ENCODE data around the gene PDLIM1. TPM values are rescaled to one million over a fixed set of nuclear protein-coding genes. Genes with fewer than 3 reads are reported as not detected.

PDLIM1 gene
- total RNA-seq, 4 donors from 2014 or later: 25.4 to 74.1 (median 68.5) TPM

DNA sequence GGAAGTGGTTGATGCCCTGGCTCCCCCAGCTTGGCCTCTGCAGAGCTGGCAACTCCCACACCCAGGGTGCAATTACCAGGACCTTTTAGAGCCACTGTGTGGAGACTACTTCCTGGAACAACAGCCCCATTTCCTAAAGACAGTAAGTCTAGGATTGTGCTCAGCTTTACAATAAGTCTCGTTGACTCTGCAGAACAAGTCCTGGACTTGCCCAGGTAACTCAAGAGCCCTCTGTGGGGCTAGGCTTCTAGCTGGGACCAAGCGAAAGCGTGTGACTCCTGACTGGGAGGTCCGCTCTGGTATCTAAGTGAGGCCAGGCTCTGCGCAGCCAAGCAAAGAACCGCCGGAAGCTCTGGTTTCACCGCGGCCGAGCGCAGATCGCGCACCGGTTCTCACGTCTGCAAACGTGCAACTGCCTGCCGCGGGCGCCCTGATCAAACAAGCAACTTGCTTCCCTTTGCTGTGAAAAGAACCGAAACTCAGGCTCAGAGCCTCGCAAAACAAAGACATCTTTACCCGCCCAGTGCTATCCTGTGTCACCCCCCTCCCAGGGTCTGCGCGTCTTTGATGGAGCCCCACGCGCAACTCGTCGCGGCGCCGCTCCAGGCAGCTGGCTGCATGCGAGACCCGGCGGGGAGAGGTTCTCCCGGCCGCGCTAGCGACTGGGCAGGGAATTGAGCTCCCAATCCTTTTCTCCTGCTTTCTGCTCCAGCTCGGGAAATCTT is 4.4 kb upstream of the PDLIM1 start:
- peak overlapping the region; percentile 19 to 40 for H3K4me3 ChIP-seq
- TF ChIP-seq CTCF (IDR thresholded peaks at IDR 0.05): no peak
- TF ChIP-seq POLR2AphosphoS5 (IDR thresholded peaks at IDR 0.05): no peak
- TF ChIP-seq POLR2A (IDR thresholded peaks at IDR 0.05): no peak
- TF ChIP-seq EP300 (IDR thresholded peaks at IDR 0.05): no peak
- H3K9me3 ChIP-seq: no peaks in the 10 kb centered on the region
- no peaks in the 10 kb centered on the region for H3K36me3 ChIP-seq
- ATAC-seq: no peak
- WGBS, 2 donors (ENCODE audit: low coverage in 1 of 2): no CpG with 5 or more reads among the region's 39 CpGs
- H3K4me1 ChIP-seq: peaks cover 0 to 26% (median 0%) of the 10 kb centered on the region in 3 donors
- H3K27me3 ChIP-seq: peaks cover 14% of the 10 kb centered on the region
- H3K27ac ChIP-seq: no peak overlapping the region

DNA sequence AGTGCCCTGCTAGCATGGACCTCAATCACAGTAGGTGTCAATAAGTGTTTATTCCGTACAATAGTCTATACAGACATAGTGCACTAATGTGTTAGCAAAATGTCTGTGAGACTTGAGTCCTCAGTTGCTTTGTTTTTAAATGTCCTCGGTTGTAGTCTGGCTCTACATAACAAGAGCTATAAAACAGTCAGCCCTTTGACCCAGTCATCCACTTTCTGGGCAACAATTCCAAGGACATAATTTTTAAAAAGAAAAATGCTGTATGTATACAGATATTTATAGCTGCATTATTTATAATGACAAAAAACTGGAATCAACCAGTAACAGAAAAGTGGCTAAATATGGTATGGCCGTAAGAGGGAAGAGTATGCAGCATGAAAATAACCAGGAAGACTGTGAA is 2.8 kb upstream of the PDLIM1 start:
- Histone ChIP-seq H3K27me3 (peaks cover 27% of the 10 kb centered on the region), H3K9me3 (no peaks in the 10 kb centered on the region), H3K27ac (no peak overlapping the region), H3K4me3 (no peak overlapping the region), H3K4me1 (peaks cover 0 to 34% (median 0%) of the 10 kb centered on the region in 3 donors), H3K36me3 (no peaks in the 10 kb centered on the region)
- 77 to 87% methylated on average over 3 of the region's 3 CpGs for WGBS, 2 donors (ENCODE audit: low coverage in 1 of 2)
- TF ChIP-seq EP300 (IDR thresholded peaks at IDR 0.05) (no peak), POLR2A (IDR thresholded peaks at IDR 0.05) (no peak), POLR2AphosphoS5 (IDR thresholded peaks at IDR 0.05) (no peak)
- ATAC-seq: no peak

- H3K36me3 ChIP-seq: no peaks in the 10 kb centered on the region
- TF ChIP-seq EP300 (IDR thresholded peaks at IDR 0.05) (no peak), CTCF (IDR thresholded peaks at IDR 0.05) (no peak), POLR2AphosphoS5 (IDR thresholded peaks at IDR 0.05) (no peak), POLR2A (IDR thresholded peaks at IDR 0.05) (no peak)
- H3K27me3 ChIP-seq: peaks cover 26% of the 10 kb centered on the region
- peaks cover 0 to 40% (median 0%) of the 10 kb centered on the region in 3 donors for H3K4me1 ChIP-seq
- 86 to 100% methylated on average over 4 to 6 of the region's 19 CpGs for WGBS, 2 donors (ENCODE audit: low coverage in 1 of 2)
- peak overlapping the region; percentile 80 to 86 for H3K4me3 ChIP-seq
- peak overlapping the region in 3 of 4 donors; percentile 82 to 91 (median 82) for H3K27ac ChIP-seq
- H3K9me3 ChIP-seq: no peaks in the 10 kb centered on the region
- no peak for ATAC-seq
Measured at GRCh38 chr10:95291365-95292039, 699 bp upstream of the PDLIM1 start.

DNA sequence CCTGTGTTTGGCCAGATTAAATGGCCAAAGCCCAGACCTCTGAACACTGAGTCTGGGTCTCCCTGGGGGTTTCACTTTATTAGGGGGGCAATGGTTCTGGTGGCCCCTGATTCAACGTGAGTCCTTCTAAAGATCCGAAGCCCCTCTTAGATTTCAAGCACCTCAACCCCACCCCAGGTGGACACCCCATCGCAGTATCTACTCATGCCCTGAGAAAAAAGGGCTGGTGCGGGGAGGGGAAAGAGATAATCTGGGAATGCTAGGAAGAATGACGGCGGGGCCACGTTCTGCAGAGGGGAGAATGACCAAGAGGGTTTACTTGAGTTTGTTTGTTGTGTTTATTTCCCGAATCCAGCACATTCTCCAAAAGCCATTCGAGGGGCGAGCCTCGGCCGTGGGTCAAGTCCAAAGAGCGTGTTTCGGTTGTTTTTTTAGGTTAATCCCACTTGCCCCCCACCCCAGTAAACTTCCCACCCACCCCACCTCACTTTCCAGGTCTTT is 832 bp downstream of the PDLIM1 start:
- H3K4me3 ChIP-seq: peak overlapping the region; percentile 80 to 86
- peaks cover 0 to 32% (median 4%) of the 10 kb centered on the region in 3 donors for H3K4me1 ChIP-seq
- no peaks in the 10 kb centered on the region for H3K9me3 ChIP-seq
- 19 to 29% methylated on average over 4 to 11 of the region's 14 CpGs for WGBS, 2 donors (ENCODE audit: low coverage in 1 of 2)
- peaks cover 23% of the 10 kb centered on the region for H3K27me3 ChIP-seq
- ATAC-seq: no peak
- peak overlapping the region in 3 of 4 donors; percentile 82 to 91 (median 82) for H3K27ac ChIP-seq
- no peaks in the 10 kb centered on the region for H3K36me3 ChIP-seq
- TF ChIP-seq CTCF (IDR thresholded peaks at IDR 0.05) (no peak), EP300 (IDR thresholded peaks at IDR 0.05) (no peak), POLR2A (IDR thresholded peaks at IDR 0.05) (no peak), POLR2AphosphoS5 (IDR thresholded peaks at IDR 0.05) (no peak)
